CD4-positive, alpha-beta T cell treated with Interferon gamma for 1 hour (primary cell): ENCODE measurements around the gene RPL22L1.
"Not testable (repeated sequence)": the region's sequence is repeated elsewhere in the genome, so short reads cannot be mapped to it uniquely, and the experiment has no call there.

ENCODE experiments used
- DNase-seq: peaks from one replicate; pipeline ENCODE4 v3.0.0-alpha.2; 2020

RPL22L1 gene

GRCh38 chr3:170877311-170877710 lies 7.3 kb upstream of the RPL22L1 start:
- not testable (repeated sequence) for DNase-seq

- DNase-seq = no peak
Measured at GRCh38 chr3:170876537-170876936, 6.5 kb upstream of the RPL22L1 start.

GRCh38 chr3:170869239-170869590 lies 780 bp downstream of the RPL22L1 start:
- no peak for DNase-seq

- DNase-seq = no peak
Measured at GRCh38 chr3:170868577-170869238, 1.3 kb downstream of the RPL22L1 start.

GRCh38 chr3:170867143-170867937 lies 2.7 kb downstream of the RPL22L1 start:
- no peak for DNase-seq

- DNase-seq = no peak
Measured at GRCh38 chr3:170866499-170866898, 3.5 kb downstream of the RPL22L1 start.

GRCh38 chr3:170865209-170866094 lies 4.5 kb downstream of the RPL22L1 start:
- DNase-seq = no peak

- no peak for DNase-seq
Measured at GRCh38 chr3:170864525-170865208, 5.3 kb downstream of the RPL22L1 start.

GRCh38 chr3:170863816-170864215 lies 6.2 kb downstream of the RPL22L1 start:
- no peak for DNase-seq

- no peak for DNase-seq
Measured at GRCh38 chr3:170862618-170863374, 7.2 kb downstream of the RPL22L1 start.

GRCh38 chr3:170858599-170858998 lies 11.4 kb downstream of the RPL22L1 start:
- no peak for DNase-seq

GRCh38 chr3:170852324-170852723 lies 17.7 kb downstream of the RPL22L1 start:
- no peak for DNase-seq

- no peak for DNase-seq
Measured at GRCh38 chr3:170848292-170848917, 21.6 kb downstream of the RPL22L1 start.

GRCh38 chr3:170844377-170844776 lies 25.6 kb downstream of the RPL22L1 start:
- DNase-seq = no peak

GRCh38 chr3:170840291-170840859 lies 29.6 kb downstream of the RPL22L1 start:
- no peak for DNase-seq

GRCh38 chr3:170839518-170840100 lies 30.4 kb downstream of the RPL22L1 start:
- no peak for DNase-seq

- no peak for DNase-seq
Measured at GRCh38 chr3:170836491-170836890, 33.5 kb downstream of the RPL22L1 start.

GRCh38 chr3:170835336-170835735 lies 34.7 kb downstream of the RPL22L1 start:
- no peak for DNase-seq

- no peak for DNase-seq
Measured at GRCh38 chr3:170830580-170830979, 39.4 kb downstream of the RPL22L1 start.

- DNase-seq = no peak
Measured at GRCh38 chr3:170829546-170830272, 40.3 kb downstream of the RPL22L1 start.
